Measurements from ENCODE around the gene LRRC4C. TPM values are rescaled to one million over a fixed set of nuclear protein-coding genes. Genes with fewer than 3 reads are reported as not detected.

The LRRC4C gene
- total RNA-seq, 1 donor from 2014 or later: 1.2 TPM

- DNase-seq (ENCODE audit: low spot score): no peak
- Mint-ChIP-seq H3K9me3 (ENCODE audit: unreplicated experiment) (no peaks in the 10 kb centered on the region), H3K4me1 (ENCODE audit: unreplicated experiment) (peaks cover 2% of the 10 kb centered on the region), H3K36me3 (ENCODE audit: low read depth, unreplicated experiment) (no peaks in the 10 kb centered on the region), H3K27me3 (ENCODE audit: unreplicated experiment) (peaks cover 4% of the 10 kb centered on the region), H3K27ac (ENCODE audit: unreplicated experiment) (no peak overlapping the region), H3K4me3 (ENCODE audit: unreplicated experiment) (no peak overlapping the region)
- no peak for TF ChIP-seq CTCF (IDR thresholded peaks at IDR 0.05; ENCODE audit: unreplicated experiment)
These were observed 1173.9 kb downstream of the LRRC4C start for GRCh38 chr11:40285558-40285957.

GRCh38 chr11:40281052-40281580 lies 1178.3 kb downstream of the LRRC4C start:
- Mint-ChIP-seq H3K4me1 (ENCODE audit: unreplicated experiment) (peaks cover 9% of the 10 kb centered on the region), H3K36me3 (ENCODE audit: low read depth, unreplicated experiment) (no peaks in the 10 kb centered on the region), H3K9me3 (ENCODE audit: unreplicated experiment) (no peaks in the 10 kb centered on the region), H3K27me3 (ENCODE audit: unreplicated experiment) (peaks cover 4% of the 10 kb centered on the region), H3K4me3 (ENCODE audit: unreplicated experiment) (no peak overlapping the region), H3K27ac (ENCODE audit: unreplicated experiment) (peak overlapping the region; percentile 79)
- no peak for TF ChIP-seq CTCF (IDR thresholded peaks at IDR 0.05; ENCODE audit: unreplicated experiment)
- no peak for DNase-seq (ENCODE audit: low spot score)

- no peak for TF ChIP-seq CTCF (IDR thresholded peaks at IDR 0.05; ENCODE audit: unreplicated experiment)
- peaks cover 4% of the 10 kb centered on the region for H3K27me3 Mint-ChIP-seq (ENCODE audit: unreplicated experiment)
- H3K27ac Mint-ChIP-seq (ENCODE audit: unreplicated experiment): peak overlapping the region; percentile 79
- H3K36me3 Mint-ChIP-seq (ENCODE audit: low read depth, unreplicated experiment): no peaks in the 10 kb centered on the region
- no peak overlapping the region for H3K4me3 Mint-ChIP-seq (ENCODE audit: unreplicated experiment)
- peaks cover 14% of the 10 kb centered on the region for H3K4me1 Mint-ChIP-seq (ENCODE audit: unreplicated experiment)
- H3K9me3 Mint-ChIP-seq (ENCODE audit: unreplicated experiment): no peaks in the 10 kb centered on the region
- DNase-seq (ENCODE audit: low spot score): no peak
These were observed 1179.0 kb downstream of the LRRC4C start for GRCh38 chr11:40280159-40281051.

GRCh38 chr11:40276960-40277359 lies 1182.5 kb downstream of the LRRC4C start:
- peak overlapping the region; percentile 6 for H3K27ac Mint-ChIP-seq (ENCODE audit: unreplicated experiment)
- no peaks in the 10 kb centered on the region for H3K9me3 Mint-ChIP-seq (ENCODE audit: unreplicated experiment)
- no peak overlapping the region for H3K4me3 Mint-ChIP-seq (ENCODE audit: unreplicated experiment)

More at GRCh38 chr11:40276960-40277359, 1182.5 kb downstream of the LRRC4C start:
- H3K27me3 Mint-ChIP-seq (ENCODE audit: unreplicated experiment): no peaks in the 10 kb centered on the region
- DNase-seq (ENCODE audit: low spot score): no peak
- H3K36me3 Mint-ChIP-seq (ENCODE audit: low read depth, unreplicated experiment): no peaks in the 10 kb centered on the region
- TF ChIP-seq CTCF (IDR thresholded peaks at IDR 0.05; ENCODE audit: unreplicated experiment): no peak
- peaks cover 12% of the 10 kb centered on the region for H3K4me1 Mint-ChIP-seq (ENCODE audit: unreplicated experiment)
